Amniotic stem cell (primary cell): ENCODE results near the gene OXGR1.

Source experiments
- DNase-seq: peaks from one replicate; lab custom pipeline; 2025; lab: John Stamatoyannopoulos, UW

Gene OXGR1

DNA sequence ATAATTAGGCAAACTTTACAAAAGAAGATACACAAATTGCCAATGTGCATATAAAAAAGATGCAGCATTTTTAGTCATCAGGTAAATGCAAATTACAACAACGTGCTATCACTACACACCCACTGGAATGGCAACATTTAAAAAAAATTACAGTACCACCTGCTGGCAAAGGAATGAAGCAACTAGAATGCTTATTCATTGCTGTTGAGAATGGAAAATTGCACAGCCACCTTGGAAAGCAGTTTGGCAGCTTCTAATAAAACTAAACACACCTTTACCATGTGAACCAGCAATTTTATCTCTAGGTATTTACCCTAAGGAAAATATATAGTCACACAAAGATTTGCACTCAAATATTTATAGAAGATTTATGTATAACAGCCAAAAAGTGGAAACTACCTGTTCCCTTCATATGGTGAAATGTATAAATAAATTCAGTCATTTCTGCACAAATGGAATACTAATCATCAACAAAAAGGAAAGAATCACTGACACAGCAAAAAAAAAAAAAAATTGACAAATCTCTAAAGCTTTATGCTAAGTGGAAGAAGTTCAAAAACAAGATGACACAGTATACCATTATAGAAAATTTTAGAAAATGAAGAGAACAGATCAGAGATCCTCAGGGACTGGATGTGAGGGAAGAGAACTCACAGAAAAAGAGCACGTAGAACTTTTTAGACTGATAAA lies 30.3 kb downstream of the OXGR1 start:
- no peak for DNase-seq

DNA sequence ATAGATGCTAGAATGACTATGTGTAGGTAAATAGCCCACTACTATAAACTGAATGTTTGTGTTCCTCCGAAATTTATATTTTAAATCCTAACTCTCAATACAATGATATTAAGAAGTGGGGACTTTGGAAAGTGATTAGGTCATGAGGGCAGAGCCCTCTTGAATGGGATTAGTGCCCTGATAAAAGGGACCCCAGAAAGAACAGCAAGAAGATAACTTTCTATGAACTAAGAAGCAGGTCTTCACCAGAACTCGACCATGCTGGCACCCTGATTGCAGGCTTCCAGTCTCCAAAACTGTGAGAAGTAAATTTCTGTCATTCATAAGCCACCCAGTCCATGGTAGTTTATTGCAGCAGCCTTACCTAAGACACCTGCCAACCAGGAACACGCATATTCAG lies 33.9 kb downstream of the OXGR1 start:
- no peak for DNase-seq

DNA sequence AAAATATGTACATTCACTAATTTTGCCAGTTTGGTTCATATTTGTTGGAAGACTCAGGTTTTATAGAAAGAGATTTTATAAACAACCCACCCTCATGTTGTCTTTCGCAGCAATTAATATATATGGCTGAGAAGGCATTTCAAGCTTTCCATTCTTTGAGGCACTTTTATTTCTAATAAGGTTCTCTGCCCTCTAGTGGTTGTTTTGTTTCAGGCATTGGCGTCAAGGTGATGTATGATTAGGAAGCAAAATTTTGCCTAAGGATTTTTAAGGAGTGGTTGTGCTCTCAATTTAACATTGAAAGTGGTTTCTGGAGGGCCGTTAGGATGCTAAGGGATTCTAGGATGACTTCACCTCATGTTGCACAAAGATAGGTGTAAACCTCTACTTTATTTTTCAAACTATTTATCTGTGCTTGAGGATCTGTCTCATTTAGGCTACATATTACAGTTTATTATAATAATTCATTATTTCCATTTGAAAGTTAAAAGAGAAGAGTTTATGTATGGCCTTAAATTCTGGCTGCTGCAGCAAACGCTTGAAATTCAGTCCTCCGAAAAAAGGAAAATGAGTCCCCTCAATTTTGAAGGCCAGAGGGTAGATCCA lies 35.9 kb downstream of the OXGR1 start:
- DNase-seq = peak; percentile 16

DNA sequence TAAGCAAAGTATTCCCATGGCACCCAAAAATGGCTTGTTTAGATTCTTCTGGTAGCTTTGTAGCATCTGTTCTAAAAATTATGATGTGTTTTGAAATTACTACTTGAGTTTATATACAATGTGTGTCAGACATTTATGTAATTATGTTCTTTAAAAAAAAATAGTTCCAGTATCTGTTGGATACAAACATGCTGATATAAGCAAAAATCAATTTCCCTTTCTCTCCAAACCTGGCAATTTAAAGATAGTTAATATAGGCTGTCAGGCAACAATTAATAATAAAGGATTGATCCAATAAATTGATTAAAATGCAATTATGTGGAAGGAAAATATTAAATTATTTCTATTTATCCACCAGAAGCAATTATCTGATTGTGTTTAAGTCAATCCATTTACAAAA lies 41.7 kb downstream of the OXGR1 start:
- no peak for DNase-seq

DNA sequence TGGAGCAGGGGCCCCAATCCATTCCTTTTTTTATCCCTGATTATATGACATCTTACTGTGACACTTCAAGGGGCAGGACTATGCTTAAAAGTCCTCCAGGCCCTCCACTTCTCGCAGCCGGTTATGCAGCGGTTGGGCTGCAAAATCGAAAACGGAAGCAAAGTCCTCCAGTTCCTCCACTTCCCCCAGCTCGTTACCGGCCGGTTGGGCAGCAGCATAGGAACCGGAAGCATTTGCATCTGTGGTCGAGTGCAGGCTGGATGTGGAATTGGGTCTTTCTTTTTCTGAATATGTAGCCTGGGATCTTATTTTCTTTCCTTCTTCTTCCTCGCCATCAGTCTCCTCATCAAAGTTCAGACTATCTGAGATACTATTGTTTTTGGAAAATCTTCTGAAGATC lies 46.1 kb downstream of the OXGR1 start:
- no peak for DNase-seq

DNA sequence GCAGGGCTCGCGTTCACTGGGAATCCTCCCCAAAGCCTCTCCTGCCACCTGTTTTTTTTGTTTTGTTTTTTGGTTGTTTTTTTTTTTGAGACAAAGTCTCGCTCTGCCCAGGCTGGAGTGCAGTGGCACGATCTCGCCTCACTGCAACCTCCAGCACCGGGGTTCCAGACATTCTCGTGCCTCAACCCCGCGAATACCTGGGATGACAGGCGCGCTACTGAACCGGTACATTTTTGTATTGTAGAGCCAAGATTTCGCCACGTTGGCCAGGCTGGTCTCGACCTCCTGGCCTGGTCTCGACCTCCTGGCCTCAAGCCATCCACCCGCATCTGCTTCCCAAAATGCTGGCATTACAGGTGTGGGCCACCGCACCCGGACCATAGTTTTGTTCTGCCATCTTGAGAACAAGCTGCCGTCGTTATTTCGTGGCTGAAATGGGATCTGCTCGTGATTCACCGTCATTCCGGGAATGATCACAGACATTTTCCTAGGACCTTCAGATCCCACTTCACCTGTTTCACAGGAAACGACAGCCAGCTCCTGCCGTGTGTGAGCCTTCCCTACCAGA lies 46.8 kb downstream of the OXGR1 start:
- no peak for DNase-seq

DNA sequence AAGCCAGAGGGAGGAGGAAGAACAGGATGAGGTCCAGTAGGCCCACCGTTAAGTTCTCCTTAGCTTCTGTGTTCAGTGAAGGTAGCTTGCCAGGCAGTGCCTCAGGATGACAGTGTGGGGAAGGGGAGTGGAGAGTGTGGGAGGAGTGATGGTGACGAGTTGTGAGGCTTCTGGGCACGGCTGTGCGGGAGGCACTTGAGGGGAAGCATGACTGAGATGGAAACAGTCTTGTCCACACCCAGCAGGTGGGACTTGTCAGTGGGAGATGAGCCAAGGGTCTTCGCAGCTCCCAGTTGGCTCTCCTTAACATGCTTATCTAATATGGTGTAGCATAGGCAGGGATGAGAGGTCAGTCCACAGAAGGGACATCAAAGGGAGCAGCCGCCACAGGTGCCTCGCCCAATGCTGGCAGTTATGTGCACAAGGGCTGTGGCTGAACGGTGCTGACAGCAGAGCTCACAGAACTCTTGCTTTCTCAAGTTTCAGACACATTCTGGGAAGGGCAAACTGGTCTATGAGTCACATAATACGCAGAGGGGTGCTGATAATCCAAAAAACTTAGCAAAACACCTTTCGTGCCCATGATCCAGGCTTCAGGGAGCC lies 47.5 kb downstream of the OXGR1 start:
- no peak for DNase-seq

DNA sequence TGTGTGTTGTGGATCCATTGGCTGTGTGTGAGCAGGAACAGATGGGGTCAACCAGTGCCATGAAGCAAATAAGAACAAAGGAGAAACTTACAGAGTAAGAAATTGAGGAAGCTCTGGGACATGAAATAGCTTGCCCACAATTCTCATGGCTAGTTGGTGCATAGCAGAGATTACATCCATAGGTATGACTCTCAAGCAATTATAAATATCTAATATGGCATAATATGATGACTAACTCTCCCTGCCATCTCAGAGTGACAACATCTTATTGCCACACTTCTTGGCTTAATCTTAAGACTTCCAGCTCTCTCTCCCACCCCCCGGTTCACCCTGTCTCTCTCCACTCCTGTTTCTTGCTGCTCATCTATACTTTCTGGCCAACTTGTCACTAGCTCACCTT lies 53.3 kb downstream of the OXGR1 start:
- no peak for DNase-seq

DNA sequence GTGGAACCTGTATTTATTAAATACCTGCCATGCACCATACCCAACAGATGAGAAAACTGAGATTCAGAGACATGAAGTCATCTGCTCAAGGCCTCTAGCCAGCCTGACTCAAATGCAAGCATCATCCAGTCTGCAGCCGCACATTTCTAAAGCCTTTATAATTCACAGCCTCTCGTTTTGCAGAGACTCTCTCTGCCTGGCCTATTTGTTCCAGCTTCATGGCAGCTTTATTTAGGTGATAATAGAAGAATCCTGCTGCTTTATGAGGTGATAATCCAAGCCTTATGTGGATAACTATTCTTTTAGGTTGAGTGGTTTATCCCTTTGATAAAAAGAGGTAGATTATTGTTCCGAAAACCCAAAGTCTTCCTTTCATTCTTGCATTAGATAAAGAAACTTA lies 58.4 kb downstream of the OXGR1 start:
- DNase-seq = no peak
